Right atrium auricular region (tissue), 2 donors: Measurements from ENCODE around the gene KIFAP3. TPM values are rescaled to one million over a fixed set of nuclear protein-coding genes. Genes with fewer than 3 reads are reported as not detected.
A peak's percentile ranks its signal among the peaks of the same experiment; 100 is the strongest.

Source experiments
- DNase-seq: peaks from one replicate; pipeline ENCODE4 v3.0.0-alpha.2; 2019; ENCODE audit warnings: low spot score
- H3K27ac ChIP-seq, 2 donors: fragments of 200-600 bp; sonication (generic); 1 replicate in 1 of 2; 2 replicates in 1 of 2; pipeline ENCODE4 v1.5.1; 2016 to 2019
- H3K27me3 ChIP-seq, 2 donors: fragments of 200-600 bp; sonication (generic); one replicate each; pipeline versions ENCODE4 v1.5.1 to v1.6.0; 2017 to 2019
- H3K36me3 ChIP-seq: fragments of 200-600 bp; sonication (generic); one replicate; pipeline ENCODE4 v1.5.1; 2016
- H3K4me1 ChIP-seq, 2 donors: fragments of 200-600 bp; sonication (generic); one replicate each; pipeline versions ENCODE4 v1.5.1 to v1.6.0; 2017 to 2019
- H3K4me3 ChIP-seq, 2 donors: fragments of 200-600 bp; sonication (generic); 1 replicate in 1 of 2; 2 replicates in 1 of 2; pipeline ENCODE4 v1.5.1; 2017 to 2019; ENCODE audit warnings: mild to moderate bottlenecking in 1 of 2, moderate library complexity in 1 of 2
- H3K9me3 ChIP-seq, 2 donors: fragments of 200-600 bp; sonication (generic); one replicate each; pipeline ENCODE4 v1.5.1; 2019
- CTCF ChIP-seq, 2 donors: fragments of 200-600 bp; sonication (generic); IDR thresholded peaks; one replicate each; pipeline ENCODE4 v1.5.1; 2019; ENCODE audit warnings: antibody characterized with exemption in 2 of 2
- total RNA-seq, 2 donors: library from RNA; depleted of rRNA; stranded (reverse); fragments of >200 nt; gene quantifications; one replicate each; pipeline ENCODE4 v1.1.0, GENCODE V29; 2016

Gene KIFAP3
- total RNA-seq, 2 donors from 2014 or later: 52.3 to 62.2 TPM

- Histone ChIP-seq H3K27ac (no peak overlapping the region), H3K36me3 (no peaks in the 10 kb centered on the region), H3K9me3 (no peaks in the 10 kb centered on the region), H3K4me3 (no peak overlapping the region), H3K4me1 (peaks cover 0 to under 1% of the 10 kb centered on the region in 2 donors), H3K27me3 (no peaks in the 10 kb centered on the region)
- DNase-seq: no peak
- TF ChIP-seq CTCF (IDR thresholded peaks at IDR 0.05): no peak
These were observed 174.8 kb downstream of the KIFAP3 start for GRCh38 chr1:169899519-169900217.

GRCh38 chr1:169896013-169896412 is 178.5 kb downstream of the KIFAP3 start:
- Histone ChIP-seq H3K9me3 (no peaks in the 10 kb centered on the region), H3K4me1 (peaks cover 0 to 21% of the 10 kb centered on the region in 2 donors), H3K27ac (no peak overlapping the region), H3K27me3 (no peaks in the 10 kb centered on the region), H3K36me3 (no peaks in the 10 kb centered on the region), H3K4me3 (no peak overlapping the region)
- TF ChIP-seq CTCF (IDR thresholded peaks at IDR 0.05): no peak
- no peak for DNase-seq

- Histone ChIP-seq H3K36me3 (no peaks in the 10 kb centered on the region), H3K4me1 (peaks cover 0 to 27% of the 10 kb centered on the region in 2 donors), H3K27me3 (no peaks in the 10 kb centered on the region), H3K27ac (peak overlapping the region; percentile 92 to 93), H3K4me3 (peak overlapping the region; percentile 76 to 97), H3K9me3 (no peaks in the 10 kb centered on the region)
- no peak for TF ChIP-seq CTCF (IDR thresholded peaks at IDR 0.05)
- DNase-seq: no peak
These were observed 179.9 kb downstream of the KIFAP3 start for GRCh38 chr1:169894424-169895145.

- H3K4me1 ChIP-seq: peaks cover 0 to 27% of the 10 kb centered on the region in 2 donors
- no peak for TF ChIP-seq CTCF (IDR thresholded peaks at IDR 0.05)
- peak within 1 kb of the TSS; percentile 92 to 93 for H3K27ac ChIP-seq
- H3K9me3 ChIP-seq: no peaks in the 10 kb centered on the region
- peak within 1 kb of the TSS; percentile 76 to 97 for H3K4me3 ChIP-seq
- no peaks in the 10 kb centered on the region for H3K36me3 ChIP-seq
- peak; percentile 97 for DNase-seq
- no peaks in the 10 kb centered on the region for H3K27me3 ChIP-seq
These were observed 180.7 kb downstream of the KIFAP3 start, which contains the start of gene SCYL3 for GRCh38 chr1:169893645-169894423. Gene SCYL3 (minus strand): TSS chr1:169893896. CDS start chr1:169888840, 5,056 bp downstream.

- no peak for TF ChIP-seq CTCF (IDR thresholded peaks at IDR 0.05)
- no peak for DNase-seq
- Histone ChIP-seq H3K4me3 (peak overlapping the region; percentile 76 to 97), H3K27ac (peak overlapping the region; percentile 92 to 93), H3K4me1 (peaks cover 0 to 27% of the 10 kb centered on the region in 2 donors), H3K36me3 (peaks cover 7% of the 10 kb centered on the region), H3K9me3 (no peaks in the 10 kb centered on the region), H3K27me3 (no peaks in the 10 kb centered on the region)
These were observed 181.4 kb downstream of the KIFAP3 start for GRCh38 chr1:169892927-169893644.
